Stimulated activated CD4-positive, alpha-beta T cell treated with anti-CD3 and anti-CD28 coated beads, TNF-alpha, amount 100 ng/mL, for 4 hours (primary cell): ENCODE results near the gene COASY.
"Not testable (repeated sequence)": the region's sequence is repeated elsewhere in the genome, so short reads cannot be mapped to it uniquely, and the experiment has no call there.

Experiments used
- DNase-seq, 3 experiments: peaks; one replicate each; pipeline ENCODE4 v3.0.0-alpha.2; 2020; ENCODE audit warnings: low read depth in 3 of 3

COASY gene

DNA sequence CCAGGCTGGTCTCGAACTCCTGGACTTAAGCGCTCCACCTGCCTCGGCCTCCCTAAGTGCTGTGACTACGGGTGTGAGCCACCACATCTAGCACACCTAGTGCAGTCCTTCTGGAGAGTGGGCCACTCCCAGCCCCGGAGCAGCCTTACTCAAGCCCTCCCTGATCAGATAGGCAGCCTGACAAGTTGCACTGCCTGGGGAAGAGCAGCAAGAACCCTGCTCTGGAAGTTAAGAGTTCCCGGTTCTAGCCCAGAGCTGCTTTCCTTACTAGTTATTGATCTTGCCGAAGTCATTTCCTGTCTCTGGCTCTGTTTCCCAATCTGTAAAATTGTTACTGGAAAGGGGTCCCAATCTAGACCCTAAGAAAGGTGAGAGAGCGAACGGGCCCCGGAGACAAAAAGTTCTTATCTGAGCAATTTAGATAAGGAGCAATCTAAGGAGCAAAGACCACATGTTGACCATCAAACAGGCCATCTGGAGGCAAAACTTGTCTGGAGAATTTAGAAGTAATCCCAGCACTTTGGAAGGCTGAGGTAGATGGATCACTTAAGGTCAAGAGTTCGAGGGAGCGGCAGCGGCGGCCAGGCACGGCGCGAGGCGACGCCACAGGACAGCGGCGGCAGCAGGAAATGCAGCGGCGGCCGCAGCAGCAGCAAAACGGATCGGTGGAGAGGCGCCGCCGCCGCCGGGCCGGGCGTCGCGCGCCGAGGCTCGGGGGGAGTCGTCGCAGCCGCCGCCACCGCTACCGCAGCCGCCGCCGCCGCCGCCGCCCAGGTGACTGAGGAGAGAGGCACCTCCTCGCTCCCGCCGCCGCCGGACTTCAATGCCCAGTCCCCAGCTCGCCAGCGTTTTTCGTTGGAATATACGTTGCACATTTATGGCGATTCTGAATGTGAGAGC is 30.2 kb upstream of the COASY start:
- peak in 1 of 3 experiments; percentile 20 for DNase-seq

DNA sequence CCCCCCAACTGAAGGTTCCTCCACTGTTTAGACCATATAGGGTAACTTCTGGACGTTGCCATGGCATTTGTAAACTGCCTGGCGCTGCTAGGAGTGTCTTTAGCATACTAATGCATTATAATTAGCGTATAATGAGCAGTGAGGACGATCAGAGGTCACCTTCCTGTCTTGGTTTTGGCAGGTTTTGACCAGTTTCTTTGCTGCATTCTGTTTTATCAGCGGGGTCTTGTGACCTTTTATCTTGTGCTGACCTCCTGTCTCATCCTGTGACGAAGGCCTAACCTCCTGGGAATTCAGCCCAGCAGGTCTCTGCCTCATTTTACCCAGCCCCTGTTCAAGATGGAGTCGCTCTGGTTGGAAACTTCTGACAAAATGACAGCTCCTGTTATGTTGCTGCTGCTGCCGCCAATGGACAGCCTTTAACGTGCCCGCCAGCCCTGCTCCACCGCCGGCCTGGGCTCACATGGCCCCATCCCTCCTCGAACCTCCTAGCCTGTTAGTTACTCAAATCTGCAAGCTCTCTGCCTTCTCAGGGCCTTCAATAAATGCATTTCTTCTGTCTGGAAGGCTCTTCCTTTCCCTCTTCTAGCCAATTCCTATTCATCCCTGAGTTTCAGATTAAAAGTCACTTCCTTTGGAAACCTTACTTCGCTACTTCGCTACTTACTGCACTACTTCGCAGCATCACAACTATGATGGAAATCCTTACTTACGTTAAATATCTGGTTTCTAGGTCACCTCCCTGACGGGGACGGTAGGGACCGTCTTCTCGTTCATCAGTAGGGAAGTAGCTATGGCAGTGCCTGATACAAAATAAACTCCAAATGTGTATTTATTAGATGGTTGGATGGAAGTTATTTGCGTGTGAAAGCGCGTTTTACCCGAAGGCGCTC is 26.5 kb upstream of the COASY start:
- DNase-seq, result no peak

DNA sequence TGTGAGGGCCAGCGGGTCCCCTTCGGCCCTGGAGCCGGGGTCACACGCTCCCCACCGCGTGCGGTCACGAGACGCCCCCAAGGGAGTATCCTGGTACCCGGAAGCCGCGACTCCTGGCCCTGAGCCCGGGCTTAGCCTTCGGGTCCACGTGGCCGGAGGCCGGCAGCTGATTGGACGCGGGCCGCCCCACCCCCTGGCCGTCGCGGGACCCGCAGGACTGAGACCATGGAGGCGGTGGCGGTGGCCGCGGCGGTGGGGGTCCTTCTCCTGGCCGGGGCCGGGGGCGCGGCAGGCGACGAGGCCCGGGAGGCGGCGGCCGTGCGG is 25.9 kb upstream of the COASY start, which contains the start of gene NAGLU:
NAGLU (plus strand) TSS at position 194 of the 324 bp plus-strand sequence; CDS start at position 226, 32 bp downstream.
- DNase-seq, result peak; percentile 64 to 82 (median 69)

DNA sequence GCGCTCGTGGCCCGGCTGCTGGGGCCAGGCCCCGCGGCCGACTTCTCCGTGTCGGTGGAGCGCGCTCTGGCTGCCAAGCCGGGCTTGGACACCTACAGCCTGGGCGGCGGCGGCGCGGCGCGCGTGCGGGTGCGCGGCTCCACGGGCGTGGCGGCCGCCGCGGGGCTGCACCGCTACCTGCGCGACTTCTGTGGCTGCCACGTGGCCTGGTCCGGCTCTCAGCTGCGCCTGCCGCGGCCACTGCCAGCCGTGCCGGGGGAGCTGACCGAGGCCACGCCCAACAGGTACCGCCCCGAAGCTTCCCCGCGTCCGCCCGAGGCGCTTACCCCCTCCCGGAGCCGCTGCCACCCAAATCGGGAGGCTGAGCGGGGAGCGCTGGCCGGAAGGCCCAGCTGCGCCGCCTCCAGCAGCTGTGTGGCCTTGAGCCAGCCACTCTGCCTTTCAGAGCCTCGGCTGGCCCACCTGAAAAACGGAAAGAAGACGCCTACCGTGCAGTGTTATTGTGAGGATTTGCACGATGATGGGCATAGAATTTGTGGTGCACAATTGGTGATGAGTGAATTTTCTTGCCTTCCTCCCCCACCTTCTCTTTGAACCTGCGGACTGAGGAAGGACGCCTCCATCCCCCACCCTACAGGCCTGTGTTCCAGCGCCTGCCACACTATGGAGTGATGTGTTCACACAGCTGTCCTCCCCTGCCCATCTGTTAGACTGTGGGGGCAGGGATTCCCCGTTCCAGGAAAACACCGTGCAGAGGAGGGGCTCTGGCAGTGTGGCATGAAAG is 25.4 kb upstream of the COASY start:
- DNase-seq, result peak; percentile 46 to 67 (median 49)

DNA sequence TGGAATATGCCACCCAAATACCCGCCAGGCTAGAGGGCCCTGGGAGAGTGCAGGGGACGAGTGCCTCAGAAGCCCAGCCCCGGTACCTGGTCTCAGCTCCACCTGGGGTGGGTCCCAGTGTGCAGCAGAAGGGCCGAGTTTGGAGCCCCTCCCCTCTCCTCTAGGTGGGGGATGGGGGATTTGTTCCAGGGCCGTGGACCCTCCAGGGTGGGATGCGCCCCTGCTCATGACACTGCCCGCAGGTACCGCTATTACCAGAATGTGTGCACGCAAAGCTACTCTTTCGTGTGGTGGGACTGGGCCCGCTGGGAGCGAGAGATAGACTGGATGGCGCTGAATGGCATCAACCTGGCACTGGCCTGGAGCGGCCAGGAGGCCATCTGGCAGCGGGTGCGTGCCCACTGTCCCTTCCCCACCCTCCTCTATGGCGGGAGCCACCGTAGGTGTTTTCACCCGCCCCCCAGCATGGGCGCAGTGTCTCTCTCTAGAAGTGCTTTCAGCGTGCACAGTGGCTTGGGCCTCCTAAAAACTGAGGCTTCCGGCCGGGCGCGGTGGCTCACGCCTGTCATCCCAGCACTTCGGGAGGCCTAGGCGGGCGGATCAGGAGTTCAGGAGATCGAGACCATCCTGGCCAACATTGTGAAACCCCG is 24.7 kb upstream of the COASY start:
- DNase-seq, result no peak

DNA sequence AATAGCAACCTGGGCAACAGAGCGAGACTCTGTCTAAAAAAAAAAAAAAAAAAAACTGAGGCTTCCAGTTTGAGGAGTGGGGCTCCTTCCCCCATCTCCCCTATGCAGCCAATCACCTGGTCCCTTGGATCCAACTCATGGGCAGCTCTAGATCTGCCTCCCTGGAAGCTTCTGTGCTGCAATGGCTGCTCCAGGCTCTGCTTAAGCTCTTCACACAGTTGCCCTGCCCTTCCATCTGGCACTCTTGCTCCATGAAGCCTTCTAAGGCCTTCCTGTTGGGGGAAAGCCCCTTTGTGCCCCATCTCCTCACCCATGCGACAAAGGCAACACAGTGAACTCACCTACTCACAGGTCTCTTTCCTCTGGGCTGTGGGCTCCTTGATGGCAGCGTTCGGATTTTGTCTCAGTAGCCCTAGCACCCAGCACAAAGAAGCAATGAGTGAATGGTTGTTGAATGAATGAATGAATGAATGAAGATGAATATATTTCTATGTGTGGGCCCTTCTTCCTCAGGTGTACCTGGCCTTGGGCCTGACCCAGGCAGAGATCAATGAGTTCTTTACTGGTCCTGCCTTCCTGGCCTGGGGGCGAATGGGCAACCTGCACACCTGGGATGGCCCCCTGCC is 24.0 kb upstream of the COASY start:
- DNase-seq, result no peak

DNA sequence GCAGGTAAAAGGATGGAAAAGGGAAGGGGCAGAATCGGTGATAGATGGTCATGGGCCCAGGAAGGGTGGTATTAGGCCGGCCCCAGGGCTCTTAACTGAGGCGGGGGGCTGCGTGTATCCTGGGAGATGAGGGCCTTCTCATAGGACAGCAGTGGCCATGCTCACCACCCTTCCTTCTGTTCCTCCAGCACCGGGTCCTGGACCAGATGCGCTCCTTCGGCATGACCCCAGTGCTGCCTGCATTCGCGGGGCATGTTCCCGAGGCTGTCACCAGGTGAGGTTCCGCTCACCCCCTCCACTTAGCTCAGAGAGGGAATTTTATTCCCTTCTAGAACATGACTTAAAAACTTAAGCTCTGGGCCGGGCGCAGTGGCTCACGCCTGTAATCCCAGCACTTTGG is 23.5 kb upstream of the COASY start:
- DNase-seq, result no peak

DNA sequence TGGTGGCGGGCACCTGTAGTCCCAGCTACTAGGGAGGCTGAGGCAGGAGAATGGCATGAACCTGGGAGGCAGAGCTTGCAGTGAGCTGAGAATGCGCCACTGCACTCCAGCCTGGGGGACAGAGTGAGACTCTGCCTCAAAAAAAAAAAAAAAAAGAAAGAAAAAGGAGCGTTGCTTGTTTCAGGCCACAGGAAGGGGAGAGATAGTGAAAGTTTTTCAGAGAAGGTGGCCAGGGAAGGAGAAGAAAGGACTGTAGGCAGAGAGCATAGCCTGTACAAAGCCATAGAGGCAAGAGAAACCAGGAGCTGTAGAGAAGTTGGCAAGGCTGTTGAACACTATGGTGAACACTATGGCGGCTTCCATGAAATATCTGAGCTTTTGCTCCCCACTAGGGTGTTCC is 21.4 kb upstream of the COASY start:
- not testable (repeated sequence) for DNase-seq

DNA sequence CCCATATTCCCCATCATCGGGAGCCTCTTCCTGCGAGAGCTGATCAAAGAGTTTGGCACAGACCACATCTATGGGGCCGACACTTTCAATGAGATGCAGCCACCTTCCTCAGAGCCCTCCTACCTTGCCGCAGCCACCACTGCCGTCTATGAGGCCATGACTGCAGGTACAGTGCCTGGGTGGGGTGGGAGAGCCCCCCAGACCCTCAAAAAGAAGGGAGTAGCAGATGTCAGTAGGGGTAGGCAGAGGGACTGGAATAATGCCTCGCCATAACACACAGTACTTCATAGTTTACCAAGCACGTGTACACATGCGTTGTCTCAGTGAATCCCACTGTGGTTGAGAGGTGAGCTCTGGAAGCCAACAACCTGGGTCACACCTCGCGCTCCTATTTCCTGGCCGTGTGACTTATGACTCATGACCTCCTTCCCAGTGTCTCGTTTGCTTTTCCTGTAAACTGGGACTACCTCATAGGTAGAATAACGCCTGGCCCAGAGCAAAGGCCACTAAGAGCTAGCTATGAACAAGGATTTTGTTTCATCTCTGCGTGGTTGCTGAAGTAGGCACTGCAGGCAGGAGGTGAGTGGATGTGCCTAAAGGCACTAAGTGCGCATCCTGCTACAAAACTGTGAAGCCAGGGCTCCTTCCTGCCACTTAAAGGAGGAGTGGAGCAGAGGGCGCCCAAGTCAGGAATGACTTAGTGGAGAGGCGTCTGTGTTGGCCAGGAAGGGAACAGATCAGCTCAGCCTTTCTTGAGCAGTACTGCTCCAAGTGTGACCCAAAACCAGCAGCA is 20.7 kb upstream of the COASY start:
- no peak for DNase-seq

DNA sequence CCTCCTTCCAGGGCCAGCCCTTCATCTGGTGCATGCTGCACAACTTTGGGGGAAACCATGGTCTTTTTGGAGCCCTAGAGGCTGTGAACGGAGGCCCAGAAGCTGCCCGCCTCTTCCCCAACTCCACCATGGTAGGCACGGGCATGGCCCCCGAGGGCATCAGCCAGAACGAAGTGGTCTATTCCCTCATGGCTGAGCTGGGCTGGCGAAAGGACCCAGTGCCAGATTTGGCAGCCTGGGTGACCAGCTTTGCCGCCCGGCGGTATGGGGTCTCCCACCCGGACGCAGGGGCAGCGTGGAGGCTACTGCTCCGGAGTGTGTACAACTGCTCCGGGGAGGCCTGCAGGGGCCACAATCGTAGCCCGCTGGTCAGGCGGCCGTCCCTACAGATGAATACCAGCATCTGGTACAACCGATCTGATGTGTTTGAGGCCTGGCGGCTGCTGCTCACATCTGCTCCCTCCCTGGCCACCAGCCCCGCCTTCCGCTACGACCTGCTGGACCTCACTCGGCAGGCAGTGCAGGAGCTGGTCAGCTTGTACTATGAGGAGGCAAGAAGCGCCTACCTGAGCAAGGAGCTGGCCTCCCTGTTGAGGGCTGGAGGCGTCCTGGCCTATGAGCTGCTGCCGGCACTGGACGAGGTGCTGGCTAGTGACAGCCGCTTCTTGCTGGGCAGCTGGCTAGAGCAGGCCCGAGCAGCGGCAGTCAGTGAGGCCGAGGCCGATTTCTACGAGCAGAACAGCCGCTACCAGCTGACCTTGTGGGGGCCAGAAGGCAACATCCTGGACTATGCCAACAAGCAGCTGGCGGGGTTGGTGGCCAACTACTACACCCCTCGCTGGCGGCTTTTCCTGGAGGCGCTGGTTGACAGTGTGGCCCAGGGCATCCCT is 18.5 kb upstream of the COASY start:
- DNase-seq, result no peak

DNA sequence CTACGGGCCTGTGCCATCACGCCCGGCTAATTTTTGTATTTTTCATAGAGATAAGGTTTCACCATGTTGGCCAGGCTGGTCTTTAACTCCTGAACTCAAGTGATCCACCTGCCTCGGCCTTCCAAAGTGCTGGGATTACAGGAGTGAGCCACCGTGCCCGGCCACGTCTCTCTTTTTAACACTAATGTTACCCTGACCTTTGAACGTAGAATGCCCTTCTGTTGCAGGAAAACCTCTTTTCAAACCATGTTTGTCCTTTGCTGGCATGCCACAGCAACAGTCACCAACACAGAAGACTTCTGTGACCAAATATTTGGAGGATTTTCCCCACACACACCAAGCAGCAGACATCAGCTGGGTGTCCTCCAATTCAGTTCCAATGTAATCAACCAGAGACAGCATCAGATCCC is 17.1 kb upstream of the COASY start:
- DNase-seq, result no peak

DNA sequence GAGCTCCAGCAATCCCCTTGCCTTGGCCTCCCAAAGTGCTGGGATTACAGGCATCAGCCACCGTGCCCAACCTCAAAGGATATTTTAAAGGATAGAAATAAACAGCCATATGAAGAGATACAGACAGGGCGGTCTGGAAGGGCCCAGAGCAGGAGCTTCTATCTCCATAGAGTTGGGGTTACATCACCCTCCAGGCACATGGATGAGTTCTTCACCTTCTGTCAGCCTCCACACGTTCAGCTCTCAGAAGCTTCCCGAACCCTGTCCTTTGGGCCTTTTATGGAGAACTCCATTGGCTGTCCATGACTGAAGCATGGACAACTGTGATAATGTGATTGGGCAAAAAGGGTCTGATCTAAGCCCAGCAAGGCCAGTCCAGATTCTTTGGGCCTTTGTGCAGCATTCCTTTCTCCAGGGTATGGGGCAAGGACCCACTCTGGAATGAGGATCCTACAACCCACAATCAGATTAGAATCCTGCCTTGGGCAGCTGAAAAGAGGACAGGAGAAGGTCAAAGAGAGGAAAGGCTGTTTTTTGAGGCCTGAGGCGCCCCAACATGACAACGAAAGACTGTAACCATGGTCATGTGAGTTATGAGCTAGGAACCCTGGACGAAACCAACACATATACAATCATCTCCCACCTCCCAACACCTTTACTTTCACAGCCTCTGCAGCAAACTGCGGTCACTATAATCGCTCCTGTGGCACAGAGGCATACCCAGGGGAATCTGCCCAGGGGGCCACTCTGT is 16.0 kb upstream of the COASY start:
- not testable (repeated sequence) for DNase-seq

DNA sequence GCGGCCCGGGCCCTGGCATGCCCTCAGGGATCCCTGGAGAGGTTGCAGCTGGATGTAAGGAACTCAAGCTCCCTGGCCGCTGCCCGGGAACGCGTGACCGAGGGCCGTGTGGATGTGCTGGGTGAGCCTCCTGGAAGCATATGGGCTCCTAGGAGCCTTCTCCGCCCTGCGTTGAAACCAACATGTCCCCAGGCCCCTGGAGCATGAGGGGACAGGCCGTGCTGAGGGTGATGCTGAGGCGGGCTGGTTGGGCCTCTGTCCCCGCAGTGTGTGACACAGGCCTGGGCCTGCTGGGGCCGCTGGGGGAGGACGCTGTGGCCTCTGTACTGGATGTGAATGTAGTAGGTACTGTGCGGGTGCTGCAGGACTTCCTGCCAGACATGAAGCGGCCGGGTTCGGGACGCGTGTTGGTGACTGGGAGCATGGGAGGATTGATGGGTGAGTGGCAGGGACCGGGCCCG is 14.9 kb upstream of the COASY start:
- DNase-seq, result no peak

DNA sequence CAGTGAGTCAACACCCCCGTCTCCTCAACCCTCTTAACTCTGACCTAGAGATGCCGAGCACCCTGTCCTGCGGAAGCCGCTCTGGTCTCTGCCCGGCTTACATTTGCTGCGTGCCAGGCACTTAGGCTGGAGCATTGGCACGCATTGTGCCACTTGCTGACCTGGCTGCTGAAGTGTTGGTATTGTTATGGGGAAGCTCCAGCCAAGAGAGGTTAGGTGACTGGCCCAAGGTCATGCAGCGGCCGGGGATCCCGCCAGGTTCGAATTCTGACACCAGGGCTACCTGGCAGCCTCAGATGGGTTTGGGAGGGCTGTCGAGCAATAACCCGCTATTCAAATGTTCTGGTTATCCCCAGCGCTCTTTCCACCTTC is 14.3 kb upstream of the COASY start:
- DNase-seq, result no peak

DNA sequence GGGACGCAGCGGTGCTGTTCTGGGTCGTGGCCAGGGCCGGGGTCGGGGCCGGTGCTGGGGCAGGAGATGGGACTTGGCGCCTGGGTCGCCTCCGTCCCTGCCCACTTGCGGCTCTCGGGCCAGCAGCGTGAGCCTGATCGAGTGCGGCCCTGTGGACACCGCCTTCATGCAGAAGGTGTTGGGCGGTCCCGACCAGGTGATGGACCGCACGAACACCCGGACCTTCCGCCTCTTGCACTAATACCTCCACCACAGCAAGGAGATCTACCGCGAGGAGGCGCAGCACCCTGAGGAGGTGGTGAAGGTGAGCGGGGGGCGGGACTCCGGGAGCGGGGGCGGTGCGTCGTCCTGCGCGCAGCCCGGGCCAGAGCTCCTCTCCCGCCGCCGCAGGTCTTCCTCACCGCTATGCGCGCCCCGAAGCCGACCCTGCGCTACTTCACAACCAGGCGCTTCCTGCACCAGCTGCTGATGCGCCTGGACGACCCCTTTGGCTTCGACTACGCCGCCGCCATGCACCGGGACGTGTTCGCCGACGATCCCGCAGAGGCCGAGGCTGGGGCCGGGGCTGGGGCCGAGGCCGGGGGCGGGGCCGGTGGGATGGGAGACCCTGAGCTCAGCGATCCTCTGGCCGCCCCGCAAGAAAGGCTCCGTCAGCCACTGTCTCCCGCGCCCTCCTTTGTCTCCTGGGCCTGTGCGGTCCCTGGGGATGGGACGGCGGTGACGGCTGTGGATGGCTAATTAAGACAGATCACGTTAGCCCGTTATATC is 13.7 kb upstream of the COASY start:
- DNase-seq, result peak; percentile 59 to 66 (median 64)

DNA sequence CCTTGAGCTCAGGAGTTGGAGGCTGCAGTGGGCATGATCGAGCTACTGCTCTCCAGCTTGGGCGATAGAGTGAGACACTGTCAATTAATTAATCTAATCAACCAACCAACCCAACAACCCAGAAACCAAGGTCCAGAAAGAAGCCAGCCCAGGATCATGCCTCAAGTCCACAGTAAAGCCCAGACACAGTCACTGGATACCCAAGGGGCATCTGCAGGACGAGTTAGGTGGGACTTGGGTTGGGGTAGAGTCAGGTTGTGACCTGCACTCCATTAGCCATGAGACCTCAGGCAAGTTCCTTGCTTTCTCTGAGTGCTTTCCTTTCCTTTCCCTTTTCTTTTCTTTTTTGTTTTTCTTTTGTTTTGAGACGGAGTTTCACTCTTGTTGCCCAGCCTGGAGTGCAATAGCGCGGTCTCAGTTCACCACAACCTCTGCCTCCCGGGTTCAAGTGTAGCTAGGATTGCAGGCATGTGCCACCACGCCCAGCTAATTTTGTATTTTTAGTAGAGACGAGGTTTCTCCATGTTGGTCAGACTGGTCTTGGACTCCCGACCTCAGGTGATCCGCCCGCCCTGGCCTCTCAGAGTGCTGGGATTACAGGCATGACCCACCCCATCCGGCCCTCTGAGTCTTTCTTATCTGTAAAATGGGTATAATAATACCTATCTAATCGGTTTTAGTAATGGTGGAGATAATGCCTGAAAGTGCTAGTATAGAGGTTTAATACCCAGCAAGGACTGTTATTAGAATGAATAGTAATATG is 12.8 kb upstream of the COASY start:
- DNase-seq, result no peak

DNA sequence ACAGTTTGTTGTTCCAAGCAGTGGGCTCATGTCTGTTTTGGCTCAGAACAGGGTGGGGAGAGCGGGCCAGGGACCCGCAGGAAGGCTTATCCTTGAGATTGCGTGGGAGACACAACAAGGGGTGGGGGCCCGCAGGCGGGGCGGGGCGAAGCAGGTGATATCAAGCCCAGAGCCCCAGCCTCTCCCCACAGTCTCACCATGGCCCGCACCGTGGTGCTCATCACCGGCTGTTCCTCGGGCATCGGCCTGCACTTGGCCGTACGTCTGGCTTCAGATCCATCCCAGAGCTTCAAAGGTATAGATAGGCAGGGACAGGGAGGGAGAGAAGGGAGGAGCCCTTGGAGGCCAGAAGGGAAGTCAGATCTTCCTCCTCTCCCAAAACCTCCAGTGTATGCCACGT is 9.2 kb upstream of the COASY start, which contains the start of gene HSD17B1:
HSD17B1 (plus strand) TSS at position 188 of the 400 bp plus-strand sequence; CDS start at position 199, 11 bp downstream.
- not testable (repeated sequence) for DNase-seq
